Memory B cell (primary cell): ENCODE measurements around the gene OR7G3.
A peak's percentile ranks its signal among the peaks of the same experiment; 100 is the strongest.

ENCODE experiments used
- ATAC-seq: fragments of 150-1000 bp; cut with Tn5 transposase; 2 replicates; pipeline ENCODE4 v1.10.0; 2021; ENCODE audit warnings: low read depth, mild to moderate bottlenecking, moderate library complexity
- DNase-seq, 2 donors: peaks; one replicate each; pipeline ENCODE4 v3.0.0; 2022; ENCODE audit warnings: low spot score in 2 of 2
- H3K27ac Mint-ChIP-seq: one replicate; pipeline ENCODE4 v1.8.0; 2022; ENCODE audit warnings: mild to moderate bottlenecking, moderate library complexity, mixed read lengths
- H3K27me3 Mint-ChIP-seq: one replicate; pipeline ENCODE4 v1.8.0; 2022; ENCODE audit warnings: mixed read lengths
- H3K36me3 Mint-ChIP-seq: one replicate; pipeline ENCODE4 v1.8.0; 2022; ENCODE audit warnings: mild to moderate bottlenecking, mixed read lengths
- H3K4me1 Mint-ChIP-seq: one replicate; pipeline ENCODE4 v1.8.0; 2022; ENCODE audit warnings: mixed read lengths
- H3K4me3 Mint-ChIP-seq: one replicate; pipeline ENCODE4 v1.8.0; 2022; ENCODE audit warnings: mild to moderate bottlenecking, moderate library complexity, mixed read lengths
- H3K9me3 Mint-ChIP-seq: one replicate; pipeline ENCODE4 v1.8.0; 2022; ENCODE audit warnings: mixed read lengths

OR7G3 gene

DNA sequence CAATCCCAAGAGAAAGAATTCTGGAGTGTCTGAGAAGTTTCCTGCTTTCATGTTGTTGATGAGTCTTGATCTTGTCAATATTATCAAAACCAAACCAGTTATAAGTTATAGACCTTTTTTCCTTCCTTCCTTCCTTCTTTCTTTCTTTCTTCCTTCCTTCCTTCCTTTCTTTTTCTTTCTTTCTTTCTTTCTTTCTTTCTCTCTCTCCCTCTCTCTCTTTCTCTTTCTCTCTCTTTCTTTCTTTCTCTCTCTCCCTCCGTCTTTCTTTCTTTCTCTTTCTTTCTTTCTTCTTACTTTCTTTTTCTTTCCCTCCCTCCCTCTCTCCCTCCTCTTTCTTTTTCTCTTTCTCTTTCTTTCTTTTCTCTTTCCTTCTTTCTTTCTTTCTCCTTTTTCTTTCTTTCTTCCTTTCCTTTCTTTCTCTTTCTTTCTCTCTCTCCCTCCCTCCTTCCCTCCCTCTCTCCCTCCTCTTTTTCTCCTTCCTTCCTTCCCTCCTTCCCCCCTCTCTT, at the start of gene OR7G3:
TSS of gene OR7G3 (minus strand) at position 51 of the 506 bp plus-strand sequence. CDS start at position 51, 0 bp downstream.
- Mint-ChIP-seq H3K9me3 (peaks cover 3% of the 10 kb centered on the region), H3K4me3 (no peak within 1 kb of the TSS), H3K36me3 (peaks cover 3% of the 10 kb centered on the region), H3K4me1 (peaks cover 12% of the 10 kb centered on the region), H3K27me3 (peaks cover 16% of the 10 kb centered on the region), H3K27ac (no peak within 1 kb of the TSS)
- no peak for DNase-seq
- ATAC-seq = no peak

DNA sequence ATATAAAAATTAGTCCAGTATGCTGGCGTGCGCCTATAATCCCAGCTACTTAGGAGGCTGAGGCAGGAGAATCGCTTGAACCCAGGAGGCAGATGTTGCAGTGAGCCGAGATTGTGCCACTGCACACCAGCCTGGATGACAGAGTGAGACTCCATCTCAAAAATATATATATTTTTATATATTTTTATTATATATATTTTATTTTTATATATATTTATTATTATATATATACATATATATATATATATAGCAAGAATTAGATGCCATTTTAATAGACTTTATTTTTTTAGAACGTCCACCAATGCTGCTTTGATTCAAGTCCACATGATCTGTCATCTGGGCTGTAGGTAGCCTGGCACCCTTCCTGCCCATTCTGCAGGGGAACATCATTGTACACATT, 48.6 kb upstream of the OR7G3 start:
- no peak for DNase-seq
- Mint-ChIP-seq H3K9me3 (peaks cover 6% of the 10 kb centered on the region), H3K36me3 (no peaks in the 10 kb centered on the region), H3K27me3 (peaks cover 1% of the 10 kb centered on the region), H3K4me1 (no peaks in the 10 kb centered on the region), H3K4me3 (no peak overlapping the region), H3K27ac (no peak overlapping the region)
- no peak for ATAC-seq

DNA sequence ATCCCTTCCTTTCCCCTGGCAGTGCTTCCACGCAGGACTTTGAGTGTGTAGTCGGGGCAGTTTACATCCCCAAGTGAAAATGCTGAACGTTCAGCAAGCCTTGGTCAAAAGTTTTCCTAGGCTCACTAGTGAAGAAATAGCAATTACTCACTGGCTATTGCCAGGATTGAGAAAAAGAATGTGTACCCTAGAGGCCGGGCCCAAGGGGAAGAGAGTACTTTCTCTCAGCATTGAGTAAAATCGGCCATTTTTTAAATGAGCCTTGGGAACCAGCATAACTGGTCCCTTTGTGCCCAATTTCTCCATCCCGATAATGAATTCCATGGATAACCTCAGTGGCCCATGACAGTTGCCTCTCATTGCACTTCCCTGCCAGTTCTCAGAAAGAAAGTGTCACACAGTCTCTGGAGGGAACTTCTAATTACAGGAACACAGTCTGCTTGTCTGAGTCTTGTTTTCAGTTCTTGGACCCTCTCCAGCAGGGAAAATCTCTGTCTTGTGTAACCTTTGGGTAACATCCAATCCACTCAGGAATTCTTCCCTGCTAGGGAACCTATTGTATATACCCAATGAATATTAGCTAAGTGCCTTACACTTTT, 44.7 kb upstream of the OR7G3 start:
- Mint-ChIP-seq H3K27ac (no peak overlapping the region), H3K36me3 (peaks cover 12% of the 10 kb centered on the region), H3K4me3 (no peak overlapping the region), H3K4me1 (no peaks in the 10 kb centered on the region), H3K27me3 (no peaks in the 10 kb centered on the region), H3K9me3 (peaks cover 4% of the 10 kb centered on the region)
- ATAC-seq = no peak
- no peak for DNase-seq

DNA sequence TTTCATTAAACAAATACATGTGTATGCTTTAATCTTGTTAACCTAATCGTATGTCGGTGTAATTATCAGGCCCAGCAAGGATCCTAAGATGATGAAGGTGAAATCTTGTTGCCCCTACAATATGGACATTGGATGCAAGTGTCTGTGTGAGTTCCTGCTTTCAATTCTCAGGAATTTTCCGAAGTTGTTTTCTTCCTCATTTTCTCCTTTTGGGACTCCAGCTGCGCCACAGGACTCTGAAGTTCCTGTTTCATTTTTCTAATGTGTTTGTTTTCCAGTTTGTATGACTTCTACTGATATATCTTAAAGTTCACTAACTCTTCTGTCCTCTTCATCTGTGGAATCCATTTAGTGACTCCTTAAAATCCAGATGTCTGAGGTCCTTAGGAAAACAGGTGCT, 40.1 kb upstream of the OR7G3 start:
- H3K27ac Mint-ChIP-seq = peak overlapping the region; percentile 48
- peaks cover 4% of the 10 kb centered on the region for H3K9me3 Mint-ChIP-seq
- H3K36me3 Mint-ChIP-seq = peaks cover 43% of the 10 kb centered on the region

DNA sequence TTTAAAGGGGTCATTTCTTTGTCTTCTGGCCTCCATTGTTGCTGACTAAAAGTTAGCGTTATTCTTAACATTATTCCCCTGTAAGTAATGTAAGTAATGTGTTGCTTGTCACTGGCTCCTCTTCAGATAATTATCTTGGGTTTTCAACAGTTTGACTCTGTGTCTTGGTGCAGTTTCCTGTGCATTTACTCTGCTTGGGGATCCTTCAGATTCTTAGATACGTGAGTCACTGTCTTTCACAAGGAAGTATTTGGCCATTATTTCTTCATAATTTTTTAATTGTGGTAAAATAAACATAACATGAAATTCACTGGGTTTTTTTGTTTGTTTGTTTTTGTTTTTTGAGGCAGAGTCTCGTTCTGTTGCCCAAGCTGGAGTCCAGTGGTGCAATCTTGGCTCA, 38.5 kb upstream of the OR7G3 start:
- H3K27ac Mint-ChIP-seq = no peak overlapping the region
- no peak for DNase-seq
- peaks cover 4% of the 10 kb centered on the region for H3K9me3 Mint-ChIP-seq
- H3K4me3 Mint-ChIP-seq = no peak overlapping the region
- ATAC-seq = no peak
- no peaks in the 10 kb centered on the region for H3K27me3 Mint-ChIP-seq
- no peaks in the 10 kb centered on the region for H3K4me1 Mint-ChIP-seq
- H3K36me3 Mint-ChIP-seq = peaks cover 59% of the 10 kb centered on the region

More for the DNA sequence above, 40.1 kb upstream of the OR7G3 start:
- Mint-ChIP-seq H3K4me1 (no peaks in the 10 kb centered on the region), H3K27me3 (no peaks in the 10 kb centered on the region), H3K4me3 (no peak overlapping the region)
- DNase-seq (no peak), ATAC-seq (no peak)

DNA sequence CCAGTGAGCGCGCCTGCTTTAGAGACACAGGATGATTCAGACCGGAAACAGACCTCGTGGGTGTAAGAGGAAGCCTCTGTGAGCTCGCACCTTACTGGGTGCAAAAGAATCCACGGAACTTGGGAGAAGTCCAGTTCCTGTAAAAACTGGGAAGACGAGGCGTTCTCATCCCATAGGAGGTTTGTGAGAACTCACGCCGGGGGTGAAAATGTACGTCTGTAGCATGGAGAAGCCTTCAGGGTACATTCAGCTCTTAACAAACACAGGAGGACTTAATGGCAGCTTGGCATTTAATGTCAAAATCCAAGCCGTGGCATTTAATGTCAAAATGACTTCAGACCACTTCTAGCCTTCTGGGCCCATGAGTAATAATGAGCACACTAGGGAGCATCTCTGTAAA, 34.7 kb upstream of the OR7G3 start:
- DNase-seq (no peak), ATAC-seq (no peak)
- Mint-ChIP-seq H3K9me3 (peaks cover 5% of the 10 kb centered on the region), H3K4me3 (no peak overlapping the region), H3K4me1 (peaks cover 5% of the 10 kb centered on the region), H3K27ac (no peak overlapping the region), H3K27me3 (no peaks in the 10 kb centered on the region), H3K36me3 (peaks cover 77% of the 10 kb centered on the region)

DNA sequence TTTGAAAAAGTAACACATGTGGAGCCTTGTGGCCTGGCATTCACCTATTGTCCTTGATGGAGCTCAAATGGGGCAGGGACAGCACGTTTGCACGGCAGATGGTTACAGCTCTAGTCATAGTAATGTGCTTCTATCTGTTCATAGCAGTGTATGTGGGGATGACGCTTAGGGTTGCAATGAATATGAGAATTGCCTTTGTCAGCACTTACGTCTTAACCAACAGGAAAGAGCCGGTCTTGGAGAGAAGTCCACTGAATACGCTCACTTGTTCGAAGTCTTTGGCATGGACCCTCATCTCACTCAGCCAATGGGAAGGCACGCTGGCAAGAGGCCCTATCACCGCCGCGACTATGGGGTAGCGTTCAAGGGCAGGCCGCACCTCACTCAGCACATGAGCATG, 33.1 kb upstream of the OR7G3 start:
- H3K27ac Mint-ChIP-seq = no peak overlapping the region
- H3K4me1 Mint-ChIP-seq = peaks cover 20% of the 10 kb centered on the region
- H3K27me3 Mint-ChIP-seq = no peaks in the 10 kb centered on the region
- H3K36me3 Mint-ChIP-seq = peaks cover 80% of the 10 kb centered on the region
- ATAC-seq (no peak), DNase-seq (no peak)
- peaks cover 5% of the 10 kb centered on the region for H3K9me3 Mint-ChIP-seq
- no peak overlapping the region for H3K4me3 Mint-ChIP-seq

DNA sequence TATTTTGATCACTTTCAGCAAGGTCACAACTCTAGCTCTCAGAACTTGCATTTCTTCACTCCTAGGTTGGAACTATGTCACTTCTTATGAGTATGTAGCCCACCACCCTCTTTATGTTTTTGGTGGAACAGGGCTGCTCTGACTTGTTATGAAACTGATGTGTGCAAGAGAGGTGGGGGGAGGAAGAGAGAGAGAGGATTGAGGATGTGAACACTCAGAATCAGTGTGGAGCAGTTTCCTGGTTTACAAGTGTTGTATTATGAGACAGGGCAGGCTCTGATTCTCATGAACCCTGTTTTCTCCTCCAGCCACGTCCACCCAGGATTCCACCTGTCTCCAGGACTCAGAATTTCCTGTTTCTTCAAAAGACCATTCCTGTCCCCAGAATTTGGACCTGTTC, 29.6 kb upstream of the OR7G3 start:
- ATAC-seq = no peak
- DNase-seq = no peak
- Mint-ChIP-seq H3K27me3 (no peaks in the 10 kb centered on the region), H3K4me3 (peak overlapping the region; percentile 47), H3K36me3 (peaks cover 80% of the 10 kb centered on the region), H3K9me3 (peaks cover 13% of the 10 kb centered on the region), H3K27ac (peak overlapping the region; percentile 8), H3K4me1 (peaks cover 34% of the 10 kb centered on the region)

DNA sequence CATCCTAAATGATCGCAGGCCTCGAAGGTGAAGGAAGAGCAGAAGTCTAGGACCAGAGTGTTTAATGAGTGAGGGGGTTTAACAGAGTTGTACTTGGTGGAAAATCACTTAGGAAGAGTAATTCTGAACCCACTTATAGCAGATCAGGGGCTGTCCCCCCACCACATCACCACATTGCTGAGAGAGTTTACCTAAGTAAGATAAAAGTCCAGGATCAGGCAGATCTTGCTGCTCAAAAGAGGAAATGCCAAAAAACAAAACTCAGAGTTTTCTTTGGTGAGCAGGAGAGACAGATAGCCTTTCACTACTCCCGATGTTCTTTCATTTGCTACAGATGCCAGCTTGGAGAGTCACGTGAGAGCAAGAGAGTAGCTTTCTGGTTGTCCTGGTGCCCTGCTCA, 28.8 kb upstream of the OR7G3 start:
- peak overlapping the region; percentile 8 for H3K27ac Mint-ChIP-seq
- H3K27me3 Mint-ChIP-seq = no peaks in the 10 kb centered on the region
- H3K36me3 Mint-ChIP-seq = peaks cover 78% of the 10 kb centered on the region
- no peak overlapping the region for H3K4me3 Mint-ChIP-seq
- DNase-seq (no peak), ATAC-seq (no peak)
- peaks cover 37% of the 10 kb centered on the region for H3K4me1 Mint-ChIP-seq
- H3K9me3 Mint-ChIP-seq = peaks cover 13% of the 10 kb centered on the region

DNA sequence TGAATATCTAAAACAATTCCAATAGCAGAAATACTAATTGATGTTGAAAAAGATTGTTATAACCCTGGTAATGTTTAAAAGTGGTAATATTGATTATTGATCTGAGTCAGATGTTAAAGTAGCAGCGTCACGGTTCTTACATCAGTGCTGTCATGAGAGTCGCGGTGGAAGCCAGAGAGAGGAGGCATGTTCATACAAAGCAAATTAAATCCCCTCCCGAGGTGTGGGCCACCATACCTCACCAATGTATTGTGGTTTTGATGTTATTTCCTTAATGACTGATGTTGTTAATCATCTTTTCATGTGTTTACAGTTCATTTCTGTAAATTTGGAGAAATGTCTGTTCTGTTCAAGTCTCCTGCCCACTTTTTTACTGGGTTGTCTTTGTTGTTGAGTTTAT, 24.6 kb upstream of the OR7G3 start:
- peaks cover 51% of the 10 kb centered on the region for H3K4me1 Mint-ChIP-seq
- no peaks in the 10 kb centered on the region for H3K27me3 Mint-ChIP-seq
- H3K27ac Mint-ChIP-seq = no peak overlapping the region
- H3K36me3 Mint-ChIP-seq = peaks cover 71% of the 10 kb centered on the region
- no peak for ATAC-seq
- no peak overlapping the region for H3K4me3 Mint-ChIP-seq
- no peak for DNase-seq
- H3K9me3 Mint-ChIP-seq = peaks cover 15% of the 10 kb centered on the region

DNA sequence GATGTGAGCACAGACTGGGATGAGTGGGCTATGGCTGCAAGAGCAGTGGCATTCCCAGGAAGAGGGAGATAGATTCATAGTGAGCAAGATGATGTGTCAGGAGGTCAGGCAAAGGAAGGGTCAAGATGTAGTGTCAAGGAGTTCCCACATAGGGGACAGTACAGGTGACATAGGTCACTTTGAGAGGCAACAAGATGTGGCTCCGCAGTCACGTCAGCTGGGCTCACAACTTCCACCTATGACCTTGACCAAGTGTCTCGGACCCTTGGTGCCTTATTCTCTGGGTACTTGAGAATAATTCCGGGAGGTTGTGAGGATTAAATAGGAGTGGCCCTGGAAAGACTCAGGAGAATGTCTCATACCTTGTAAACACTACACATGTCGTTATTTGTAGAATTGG, 23.9 kb upstream of the OR7G3 start:
- Mint-ChIP-seq H3K4me1 (peaks cover 45% of the 10 kb centered on the region), H3K4me3 (no peak overlapping the region), H3K9me3 (peaks cover 15% of the 10 kb centered on the region), H3K27ac (peak overlapping the region; percentile 48), H3K27me3 (no peaks in the 10 kb centered on the region), H3K36me3 (peaks cover 66% of the 10 kb centered on the region)
- DNase-seq = no peak
- no peak for ATAC-seq

DNA sequence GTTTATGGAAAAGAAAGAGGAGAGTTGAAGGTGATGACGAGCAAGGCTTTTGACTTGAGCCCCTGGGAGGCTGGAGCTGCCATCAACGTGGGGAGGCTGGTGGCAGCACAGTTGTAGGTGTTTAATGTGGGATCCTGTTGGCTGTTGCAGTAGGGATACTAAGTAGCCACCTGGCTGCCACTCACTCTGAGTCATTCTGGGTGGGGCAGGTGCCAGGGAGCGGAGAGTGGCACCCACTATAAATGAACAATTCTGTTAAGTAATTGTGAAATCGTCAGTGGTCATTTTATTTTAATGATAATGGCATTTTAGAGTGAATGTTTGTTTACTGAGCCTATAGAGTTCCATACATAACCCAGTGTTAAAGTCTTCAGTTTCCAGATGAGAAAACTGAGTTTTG, 23.2 kb upstream of the OR7G3 start:
- DNase-seq (no peak), ATAC-seq (no peak)
- H3K27me3 Mint-ChIP-seq = no peaks in the 10 kb centered on the region
- H3K4me1 Mint-ChIP-seq = peaks cover 38% of the 10 kb centered on the region
- peaks cover 65% of the 10 kb centered on the region for H3K36me3 Mint-ChIP-seq
- no peak overlapping the region for H3K4me3 Mint-ChIP-seq
- H3K27ac Mint-ChIP-seq = no peak overlapping the region
- H3K9me3 Mint-ChIP-seq = peaks cover 18% of the 10 kb centered on the region

DNA sequence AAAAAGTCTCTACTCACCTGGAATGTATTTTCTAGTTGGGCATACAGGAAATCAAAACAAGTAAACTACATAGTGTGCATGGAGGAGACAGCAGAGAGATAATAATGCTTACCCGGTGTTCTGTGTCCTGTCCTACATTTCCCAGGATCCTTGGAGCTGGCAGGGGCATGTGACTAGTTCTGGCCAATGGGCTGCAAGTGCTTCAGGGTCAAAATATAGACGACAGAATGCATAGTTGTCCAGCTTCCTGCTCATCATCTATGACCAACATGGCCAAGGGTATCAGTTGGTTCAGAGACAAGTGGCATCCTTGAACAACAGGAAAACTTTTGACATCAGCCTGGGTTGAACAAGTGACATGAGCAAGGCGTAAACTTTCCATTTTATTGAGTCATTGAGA, 21.9 kb upstream of the OR7G3 start:
- no peak overlapping the region for H3K27ac Mint-ChIP-seq
- no peaks in the 10 kb centered on the region for H3K27me3 Mint-ChIP-seq
- H3K36me3 Mint-ChIP-seq = peaks cover 66% of the 10 kb centered on the region
- peaks cover 30% of the 10 kb centered on the region for H3K4me1 Mint-ChIP-seq
- H3K4me3 Mint-ChIP-seq = no peak overlapping the region
- H3K9me3 Mint-ChIP-seq = peaks cover 20% of the 10 kb centered on the region
- ATAC-seq = no peak
- no peak for DNase-seq

DNA sequence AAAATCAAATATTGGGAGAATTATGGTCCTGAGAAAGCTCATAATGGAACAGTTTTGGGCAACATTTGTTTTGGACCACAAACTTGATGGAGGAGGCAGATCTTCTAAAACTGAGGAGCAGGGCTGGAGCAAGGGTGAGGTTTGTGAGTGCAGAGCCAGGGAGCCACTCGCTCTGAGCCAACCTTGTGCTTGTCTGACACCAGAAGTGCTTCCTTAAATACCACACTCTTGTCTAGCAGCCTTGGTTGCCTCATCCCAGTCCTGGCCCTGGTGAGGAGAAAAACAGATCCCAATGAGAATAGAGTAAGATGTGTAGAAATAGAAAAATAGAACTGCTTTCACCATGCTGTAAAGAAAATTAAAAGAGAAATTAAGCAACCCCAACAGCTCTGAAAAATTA, 20.1 kb upstream of the OR7G3 start:
- Mint-ChIP-seq H3K4me3 (no peak overlapping the region), H3K27me3 (no peaks in the 10 kb centered on the region), H3K4me1 (peaks cover 26% of the 10 kb centered on the region), H3K27ac (no peak overlapping the region), H3K9me3 (peaks cover 16% of the 10 kb centered on the region), H3K36me3 (peaks cover 60% of the 10 kb centered on the region)
- ATAC-seq (no peak), DNase-seq (no peak)

DNA sequence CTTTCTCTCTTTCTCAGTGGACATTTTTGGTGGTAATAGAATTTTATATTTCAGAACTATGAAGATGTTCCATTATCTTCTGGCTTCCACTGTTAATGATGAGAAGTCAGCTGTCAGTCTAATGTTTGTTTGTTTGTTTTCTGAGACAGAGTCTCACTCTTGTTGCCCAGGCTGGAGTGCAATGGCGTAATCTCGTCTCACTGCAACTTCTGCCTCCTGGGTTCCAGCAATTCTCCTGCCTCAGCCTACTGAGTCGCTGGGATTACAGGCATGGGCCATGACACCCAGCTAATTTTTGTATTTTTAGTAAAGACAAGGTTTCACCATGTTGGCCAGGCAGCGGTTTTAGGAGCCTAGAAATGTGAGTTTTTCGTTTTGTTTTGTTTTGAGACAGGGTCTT, 18.2 kb upstream of the OR7G3 start:
- DNase-seq = no peak
- H3K4me1 Mint-ChIP-seq = peaks cover 21% of the 10 kb centered on the region
- H3K27ac Mint-ChIP-seq = no peak overlapping the region

More for the DNA sequence above, 18.2 kb upstream of the OR7G3 start:
- Mint-ChIP-seq H3K27me3 (no peaks in the 10 kb centered on the region), H3K4me3 (no peak overlapping the region), H3K36me3 (peaks cover 50% of the 10 kb centered on the region), H3K9me3 (peaks cover 10% of the 10 kb centered on the region)
- no peak for ATAC-seq
